Cardiac muscle cell (in vitro differentiated cells and primary cell): ENCODE data around the gene MINK1. TPM values are rescaled to one million over a fixed set of nuclear protein-coding genes. Genes with fewer than 3 reads are reported as not detected.
A peak's percentile ranks its signal among the peaks of the same experiment; 100 is the strongest.
"Not testable (repeated sequence)": the region's sequence is repeated elsewhere in the genome, so short reads cannot be mapped to it uniquely, and the experiment has no call there.

Experiments used
- DNase-seq, 2 donors: peaks; one replicate each; pipeline versions ENCODE4 v3.0.0 to v3.0.0-alpha.2; 2010 to 2017; ENCODE audit warnings: low read depth in 1 of 2, low spot score in 1 of 2
- H3K27ac ChIP-seq: fragments of 200-600 bp; sonication (generic); 2 replicates; pipeline ENCODE4 v1.5.1; 2016
- H3K27me3 ChIP-seq: fragments of 200-600 bp; sonication (generic); 2 replicates; pipeline ENCODE4 v1.6.0; 2016; ENCODE audit warnings: control low read depth
- H3K36me3 ChIP-seq: fragments of 200-600 bp; sonication (generic); 2 replicates; pipeline ENCODE4 v1.5.1; 2016; ENCODE audit warnings: control low read depth
- H3K4me1 ChIP-seq: fragments of 200-600 bp; sonication (generic); 2 replicates; pipeline ENCODE4 v1.8.1; 2017; ENCODE audit warnings: low read depth, mild to moderate bottlenecking, mixed run types
- H3K4me3 ChIP-seq: fragments of 200-600 bp; sonication (generic); 2 replicates; pipeline ENCODE4 v1.5.1; 2016; ENCODE audit warnings: mild to moderate bottlenecking
- H3K9me3 ChIP-seq: fragments of 200-600 bp; sonication (generic); 2 replicates; pipeline ENCODE4 v1.5.1; 2017; ENCODE audit warnings: low read depth, mild to moderate bottlenecking, control low read depth
- polyA plus RNA-seq: library from polyadenylated mRNA; unstranded; fragments of >200 nt; fragmentation: Nextera tagmentation; extraction: Ambion mirVana; gene quantifications from 2 replicates; pipeline ENCODE4 v1.2.1, GENCODE V29; 2016
- total RNA-seq: library from RNA; depleted of rRNA; stranded (reverse); fragments of >200 nt; gene quantifications from 2 replicates; pipeline ENCODE4 v1.2.3, GENCODE V29; 2016
- TF ChIP-seq, protein P1 (sequence below): IDR thresholded peaks from 2 replicates; pipeline ENCODE4 v1.5.1; 2012; ENCODE audit warnings: low read depth, mild to moderate bottlenecking, low read length

MINK1 gene
- total and polyA plus RNA-seq, 2 experiments from 2014 or later = 27.1 to 47.7 TPM

DNA sequence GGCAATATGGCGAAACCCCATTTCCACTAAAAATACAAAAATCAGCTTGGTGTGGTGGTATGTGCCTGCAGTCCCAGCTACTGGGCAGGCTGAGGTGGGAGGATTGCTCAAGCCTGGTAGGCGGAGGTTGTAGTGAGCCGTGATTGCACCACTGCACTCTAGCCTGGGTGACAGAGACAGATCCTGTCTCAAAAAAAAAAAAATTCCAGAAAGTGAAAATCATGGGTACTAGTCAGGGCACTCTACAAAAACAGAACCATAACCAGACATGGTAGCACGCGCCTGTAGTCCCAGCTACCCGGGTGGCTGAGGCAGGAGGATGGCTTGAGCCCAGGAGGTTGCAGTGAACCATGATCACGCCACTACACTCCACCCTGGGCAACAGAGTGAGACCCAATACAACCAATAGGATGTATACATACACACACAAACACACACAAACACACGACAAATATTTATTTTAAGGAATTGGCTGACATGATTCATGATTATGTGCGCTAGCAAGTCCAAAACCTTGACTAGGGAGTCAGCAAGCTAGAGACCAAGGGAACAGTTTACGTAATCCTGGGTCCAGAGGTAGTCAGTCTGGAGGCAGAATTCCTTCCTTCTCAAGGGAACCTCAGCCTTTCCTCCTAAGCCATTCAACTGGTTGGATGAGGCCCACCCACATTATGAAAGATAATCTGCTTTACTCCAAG lies 87.4 kb downstream of the MINK1 start:
- TF ChIP-seq, protein P1, sequence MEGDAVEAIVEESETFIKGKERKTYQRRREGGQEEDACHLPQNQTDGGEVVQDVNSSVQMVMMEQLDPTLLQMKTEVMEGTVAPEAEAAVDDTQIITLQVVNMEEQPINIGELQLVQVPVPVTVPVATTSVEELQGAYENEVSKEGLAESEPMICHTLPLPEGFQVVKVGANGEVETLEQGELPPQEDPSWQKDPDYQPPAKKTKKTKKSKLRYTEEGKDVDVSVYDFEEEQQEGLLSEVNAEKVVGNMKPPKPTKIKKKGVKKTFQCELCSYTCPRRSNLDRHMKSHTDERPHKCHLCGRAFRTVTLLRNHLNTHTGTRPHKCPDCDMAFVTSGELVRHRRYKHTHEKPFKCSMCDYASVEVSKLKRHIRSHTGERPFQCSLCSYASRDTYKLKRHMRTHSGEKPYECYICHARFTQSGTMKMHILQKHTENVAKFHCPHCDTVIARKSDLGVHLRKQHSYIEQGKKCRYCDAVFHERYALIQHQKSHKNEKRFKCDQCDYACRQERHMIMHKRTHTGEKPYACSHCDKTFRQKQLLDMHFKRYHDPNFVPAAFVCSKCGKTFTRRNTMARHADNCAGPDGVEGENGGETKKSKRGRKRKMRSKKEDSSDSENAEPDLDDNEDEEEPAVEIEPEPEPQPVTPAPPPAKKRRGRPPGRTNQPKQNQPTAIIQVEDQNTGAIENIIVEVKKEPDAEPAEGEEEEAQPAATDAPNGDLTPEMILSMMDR = no peak
- H3K27ac ChIP-seq = no peak overlapping the region

DNA sequence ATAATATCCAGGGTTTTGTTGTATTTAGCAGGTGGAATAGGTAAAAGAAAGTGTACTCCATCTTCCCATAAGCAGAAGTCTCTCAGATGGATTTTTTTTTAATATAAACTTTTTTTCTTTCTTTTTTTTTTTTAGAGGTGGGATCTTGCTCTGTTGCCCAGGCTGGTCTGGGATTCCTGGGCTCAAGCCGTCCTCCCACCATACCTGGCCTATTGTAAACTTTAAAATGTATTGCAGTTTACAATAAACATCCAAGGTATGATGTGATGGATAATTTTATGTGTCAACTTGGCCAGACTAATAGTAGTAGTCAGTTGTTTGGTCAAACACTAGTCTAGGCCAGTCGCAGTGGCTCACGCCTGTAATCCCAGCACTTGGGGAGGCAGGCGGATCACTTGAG lies 88.2 kb downstream of the MINK1 start:
- H3K4me1 ChIP-seq = peaks cover 7% of the 10 kb centered on the region
- no peak overlapping the region for H3K27ac ChIP-seq
- TF ChIP-seq, protein P1 = no peak
- H3K4me3 ChIP-seq = no peak overlapping the region
- no peaks in the 10 kb centered on the region for H3K9me3 ChIP-seq
- no peak for DNase-seq
- no peaks in the 10 kb centered on the region for H3K27me3 ChIP-seq
- H3K36me3 ChIP-seq = no peaks in the 10 kb centered on the region

More for the DNA sequence above, 87.4 kb downstream of the MINK1 start:
- Histone ChIP-seq H3K36me3 (no peaks in the 10 kb centered on the region), H3K4me1 (peaks cover 7% of the 10 kb centered on the region), H3K27me3 (no peaks in the 10 kb centered on the region), H3K9me3 (no peaks in the 10 kb centered on the region), H3K4me3 (no peak overlapping the region)
- DNase-seq = peak in 1 of 2 donors; percentile 78

DNA sequence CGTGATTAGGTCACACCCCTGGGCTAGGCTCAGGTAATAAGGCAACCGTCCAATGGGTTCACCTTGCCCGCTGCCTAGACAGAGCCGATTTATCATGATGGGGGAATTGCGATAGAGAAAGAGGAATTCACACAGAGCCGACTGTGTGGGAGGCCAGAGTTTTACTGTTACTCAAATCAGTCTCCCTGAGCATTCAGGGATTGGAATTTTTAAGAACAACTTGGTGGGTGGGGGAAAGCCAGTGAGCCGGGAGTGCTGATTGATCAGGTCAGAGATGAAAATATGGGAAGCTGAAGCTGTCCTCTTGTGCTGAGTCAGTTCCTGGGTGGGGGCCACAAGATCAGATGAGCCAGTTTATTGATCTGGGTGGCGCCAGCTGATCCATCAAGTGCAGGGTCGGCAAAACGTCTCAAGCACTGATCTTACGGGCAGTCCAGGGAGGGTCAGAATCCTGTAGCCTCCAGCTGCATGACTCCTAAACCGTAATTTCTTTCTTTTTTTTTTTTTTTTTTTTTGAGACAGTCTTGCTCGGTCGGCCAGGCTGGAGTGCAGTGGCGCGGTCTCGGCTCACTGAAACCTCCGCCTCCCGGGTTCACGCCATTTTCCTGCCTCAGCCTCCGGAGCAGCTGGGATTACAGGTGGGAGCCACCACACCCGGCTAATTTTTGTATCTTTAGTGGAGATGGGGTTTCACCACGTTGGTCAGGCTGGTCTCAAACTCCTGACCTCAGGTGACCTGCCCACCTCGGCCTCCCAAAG lies 93.6 kb downstream of the MINK1 start:
- not testable (repeated sequence) for H3K9me3 ChIP-seq, DNase-seq, H3K4me1 ChIP-seq, H3K4me3 ChIP-seq, H3K36me3 ChIP-seq, H3K27ac ChIP-seq, H3K27me3 ChIP-seq

DNA sequence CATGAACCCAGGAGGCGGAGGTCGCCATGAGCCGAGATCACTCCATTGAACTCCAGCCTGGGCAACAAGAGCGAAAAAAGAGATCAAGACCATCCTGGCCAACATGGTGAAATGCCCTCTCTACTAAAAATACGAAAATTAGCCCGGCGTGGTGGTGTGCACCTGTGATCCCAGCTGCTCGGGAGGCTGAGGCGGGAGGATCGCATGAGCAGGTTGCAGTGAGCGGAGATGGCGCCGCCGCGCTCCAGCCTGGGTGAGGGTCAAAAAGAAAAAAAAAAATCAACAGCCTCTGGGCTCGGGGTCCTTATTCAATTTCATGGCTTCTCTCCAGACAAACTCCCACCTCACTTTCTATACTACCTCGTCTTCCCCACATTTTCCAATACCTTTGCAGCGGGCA lies 95.7 kb downstream of the MINK1 start:
- Histone ChIP-seq H3K36me3 (no peaks in the 10 kb centered on the region), H3K9me3 (no peaks in the 10 kb centered on the region), H3K4me3 (no peak overlapping the region), H3K4me1 (no peaks in the 10 kb centered on the region), H3K27ac (no peak overlapping the region), H3K27me3 (no peaks in the 10 kb centered on the region)
- TF ChIP-seq, protein P1 = no peak
- no peak for DNase-seq

DNA sequence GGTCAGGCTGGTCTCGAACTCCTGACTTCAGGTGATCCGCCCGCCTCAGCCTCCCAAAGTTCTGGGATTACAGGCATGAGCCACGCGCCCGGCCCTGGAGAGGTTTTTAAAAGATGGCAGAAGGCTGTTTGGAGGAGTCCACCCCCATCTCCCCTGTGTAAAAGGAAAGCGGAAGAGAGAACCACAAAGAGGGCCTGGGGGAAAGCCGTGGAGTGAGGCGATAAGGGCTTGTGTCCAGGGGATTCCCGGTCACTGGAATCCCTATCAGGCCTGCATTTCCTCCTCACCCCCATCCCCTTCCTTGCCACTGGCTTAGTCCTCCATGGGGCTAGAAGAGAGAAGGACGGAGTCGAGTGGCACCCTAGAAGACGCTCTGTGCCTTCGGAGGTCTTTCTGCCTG lies 98.8 kb downstream of the MINK1 start, which contains the start of gene GP1BA:
GP1BA (plus strand) TSS at position 315 of the 400 bp plus-strand sequence. CDS start 328 bp downstream, outside the sequence.
- H3K27me3 ChIP-seq = no peaks in the 10 kb centered on the region
- H3K4me1 ChIP-seq = no peaks in the 10 kb centered on the region
- no peak within 1 kb of the TSS for H3K27ac ChIP-seq
- TF ChIP-seq, protein P1 = no peak
- H3K36me3 ChIP-seq = no peaks in the 10 kb centered on the region
- H3K9me3 ChIP-seq = no peaks in the 10 kb centered on the region
- H3K4me3 ChIP-seq = no peak within 1 kb of the TSS
- no peak for DNase-seq

- no peak for DNase-seq
- TF ChIP-seq, protein P1 = no peak
- no peaks in the 10 kb centered on the region for H3K4me1 ChIP-seq
- no peaks in the 10 kb centered on the region for H3K9me3 ChIP-seq
- H3K36me3 ChIP-seq = peaks cover 7% of the 10 kb centered on the region
- H3K4me3 ChIP-seq = no peak overlapping the region
- H3K27me3 ChIP-seq = no peaks in the 10 kb centered on the region
- H3K27ac ChIP-seq = no peak overlapping the region
Measured at GRCh38 chr17:4932756-4933155, 99.6 kb downstream of the MINK1 start.
